VCaP (cell line): Measurements from ENCODE around the gene MTTP.

Experiments used
- H3K27ac ChIP-seq: fragments of 450-650 bp; 2 replicates; pipeline ENCODE4 v1.5.1; 2017
- TF ChIP-seq, protein P1 (sequence below): fragments of 450-650 bp; conservative IDR thresholded peaks from 2 replicates; pipeline ENCODE4 v1.5.1; 2017; ENCODE audit warnings: mild to moderate bottlenecking, moderate library complexity

The MTTP gene

DNA sequence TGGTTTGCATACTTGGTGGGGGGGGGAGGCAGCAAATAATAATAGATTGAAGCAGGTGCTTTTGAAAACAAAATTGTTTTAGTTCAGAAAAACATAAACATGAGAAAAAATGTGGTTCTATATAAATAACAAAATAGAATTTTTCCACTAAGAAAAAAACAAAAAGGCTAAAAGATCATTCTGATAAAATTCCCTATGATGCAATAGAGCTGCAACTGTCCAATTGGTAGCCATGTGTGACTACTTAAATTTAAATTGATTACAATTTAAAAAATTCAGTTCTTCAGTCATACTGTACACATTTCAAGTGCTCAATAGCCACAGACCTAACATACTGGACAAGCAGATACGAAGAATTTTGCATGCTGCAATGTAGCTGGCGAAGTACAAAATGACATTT, 21.8 kb upstream of the MTTP start:
- TF ChIP-seq, protein P1, sequence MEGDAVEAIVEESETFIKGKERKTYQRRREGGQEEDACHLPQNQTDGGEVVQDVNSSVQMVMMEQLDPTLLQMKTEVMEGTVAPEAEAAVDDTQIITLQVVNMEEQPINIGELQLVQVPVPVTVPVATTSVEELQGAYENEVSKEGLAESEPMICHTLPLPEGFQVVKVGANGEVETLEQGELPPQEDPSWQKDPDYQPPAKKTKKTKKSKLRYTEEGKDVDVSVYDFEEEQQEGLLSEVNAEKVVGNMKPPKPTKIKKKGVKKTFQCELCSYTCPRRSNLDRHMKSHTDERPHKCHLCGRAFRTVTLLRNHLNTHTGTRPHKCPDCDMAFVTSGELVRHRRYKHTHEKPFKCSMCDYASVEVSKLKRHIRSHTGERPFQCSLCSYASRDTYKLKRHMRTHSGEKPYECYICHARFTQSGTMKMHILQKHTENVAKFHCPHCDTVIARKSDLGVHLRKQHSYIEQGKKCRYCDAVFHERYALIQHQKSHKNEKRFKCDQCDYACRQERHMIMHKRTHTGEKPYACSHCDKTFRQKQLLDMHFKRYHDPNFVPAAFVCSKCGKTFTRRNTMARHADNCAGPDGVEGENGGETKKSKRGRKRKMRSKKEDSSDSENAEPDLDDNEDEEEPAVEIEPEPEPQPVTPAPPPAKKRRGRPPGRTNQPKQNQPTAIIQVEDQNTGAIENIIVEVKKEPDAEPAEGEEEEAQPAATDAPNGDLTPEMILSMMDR, result no peak
- H3K27ac ChIP-seq, result no peak overlapping the region

DNA sequence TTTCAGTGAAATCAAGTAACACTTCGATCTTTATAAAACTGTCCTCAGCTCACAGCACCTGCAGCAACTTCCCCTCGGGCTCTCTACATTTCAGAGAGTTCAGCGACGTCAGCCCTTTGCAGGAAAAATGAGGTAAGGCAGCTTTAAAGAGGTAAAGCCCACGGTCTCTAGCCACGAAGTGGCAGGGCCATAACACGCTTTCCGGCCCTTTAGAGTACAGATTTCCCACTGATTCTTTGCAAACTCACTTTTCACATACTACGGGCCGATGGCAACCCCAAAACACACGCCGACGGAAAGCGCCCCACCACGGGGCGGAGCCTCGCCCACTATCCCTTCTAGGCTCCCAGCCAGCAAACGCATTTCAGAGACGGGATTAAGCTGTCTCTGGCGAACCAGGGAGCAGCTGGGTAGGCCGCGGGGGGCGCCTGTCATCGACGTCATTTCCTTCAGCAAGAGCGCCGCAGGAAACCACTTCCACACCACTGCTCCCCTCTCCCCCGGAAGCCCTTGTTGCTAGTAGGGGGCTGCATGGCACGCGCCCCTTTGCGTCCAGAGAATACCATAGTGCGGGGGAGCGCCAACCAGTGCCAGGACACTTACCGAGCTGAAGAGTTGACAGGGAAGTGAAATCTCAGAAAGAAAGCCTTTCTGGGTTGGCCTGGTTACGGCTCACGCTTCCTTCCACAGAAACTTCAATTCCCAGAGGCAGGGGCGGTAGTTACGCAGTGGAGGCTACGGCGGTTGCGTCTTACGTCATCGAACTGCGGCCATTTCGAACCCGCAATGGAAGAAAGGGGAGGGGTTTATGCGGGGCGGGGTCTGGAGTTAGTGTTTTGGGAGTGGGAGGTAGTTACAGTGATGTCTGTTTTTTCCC, 11.1 kb upstream of the MTTP start, which contains the start of gene TRMT10A:
Gene TRMT10A (minus strand): TSS at position 730 of the 877 bp plus-strand sequence. CDS start 4,701 bp downstream, outside the sequence.
- TF ChIP-seq, protein P1, result no peak
- peak within 1 kb of the TSS; percentile 87 for H3K27ac ChIP-seq

DNA sequence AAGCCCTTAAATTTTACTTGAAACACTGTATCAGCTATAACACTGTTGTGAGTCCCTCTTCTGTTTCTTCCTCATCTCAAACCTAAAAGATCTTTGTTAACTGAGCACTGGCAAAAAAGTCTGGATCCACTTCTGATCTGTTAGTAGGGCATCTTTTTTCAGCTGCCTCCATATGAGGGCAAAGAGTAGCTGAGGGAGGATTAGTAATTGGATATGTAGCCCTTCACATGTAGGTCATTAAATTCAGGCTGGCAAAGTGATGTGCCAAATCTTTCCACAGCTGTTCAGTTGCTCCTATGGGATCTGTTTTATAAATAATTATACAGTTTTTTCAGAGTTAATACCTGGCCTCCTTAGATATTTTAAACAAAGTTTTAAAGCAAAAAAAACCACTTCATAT, 9.7 kb upstream of the MTTP start:
- TF ChIP-seq, protein P1, result no peak
- no peak overlapping the region for H3K27ac ChIP-seq

DNA sequence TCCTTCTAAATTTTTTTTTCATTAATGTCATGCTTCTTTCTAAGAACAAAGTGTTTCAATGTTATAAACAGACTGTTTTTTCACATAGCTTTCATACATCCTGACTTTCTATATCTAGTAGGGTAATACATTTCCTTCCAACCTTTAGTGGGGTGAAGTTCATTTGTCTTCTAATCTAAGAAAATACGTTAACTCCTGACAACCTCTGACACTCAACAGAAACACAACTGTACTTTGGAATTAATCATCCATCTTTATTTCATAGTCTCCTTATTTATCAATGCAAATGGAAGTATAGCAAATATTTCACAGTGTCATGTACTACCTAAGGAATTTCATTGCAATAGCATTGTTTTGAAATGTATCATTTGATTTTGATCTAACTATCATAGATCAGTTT, 2.7 kb upstream of the MTTP start:
- TF ChIP-seq, protein P1, result no peak
- H3K27ac ChIP-seq, result no peak overlapping the region

DNA sequence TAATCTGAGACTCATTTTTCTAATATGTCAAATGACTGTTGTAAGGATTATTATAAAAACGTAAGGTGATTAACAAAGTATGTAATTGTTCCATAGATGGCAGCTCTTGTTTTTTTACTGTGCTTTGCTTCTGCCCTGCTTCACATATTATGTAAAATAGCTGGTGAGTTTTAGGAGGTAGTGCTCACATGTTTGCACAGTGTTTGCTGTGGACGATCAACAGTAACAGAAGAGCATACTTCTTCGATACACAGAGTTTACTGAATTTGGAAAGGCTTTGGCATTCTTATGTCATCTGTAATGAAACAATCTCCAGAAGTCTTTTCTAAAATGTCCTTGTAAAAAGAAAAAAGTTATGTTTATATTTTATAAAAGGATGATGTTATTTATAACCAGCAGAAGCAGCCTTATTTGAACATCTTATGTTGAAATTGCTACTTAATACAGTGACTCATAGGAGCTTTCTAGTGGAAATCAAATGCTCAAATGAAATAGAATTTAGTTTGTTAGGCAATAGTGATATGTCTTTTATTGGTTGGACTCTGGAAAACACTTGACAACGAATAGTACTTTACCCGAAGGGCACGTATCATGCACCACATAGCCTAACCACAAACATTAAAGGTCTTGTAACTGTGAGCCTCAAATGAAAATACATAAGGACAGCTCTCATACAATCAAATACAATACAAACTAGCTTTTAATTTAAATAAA, 1.9 kb upstream of the MTTP start:
- H3K27ac ChIP-seq, result no peak overlapping the region
- TF ChIP-seq, protein P1, result no peak

DNA sequence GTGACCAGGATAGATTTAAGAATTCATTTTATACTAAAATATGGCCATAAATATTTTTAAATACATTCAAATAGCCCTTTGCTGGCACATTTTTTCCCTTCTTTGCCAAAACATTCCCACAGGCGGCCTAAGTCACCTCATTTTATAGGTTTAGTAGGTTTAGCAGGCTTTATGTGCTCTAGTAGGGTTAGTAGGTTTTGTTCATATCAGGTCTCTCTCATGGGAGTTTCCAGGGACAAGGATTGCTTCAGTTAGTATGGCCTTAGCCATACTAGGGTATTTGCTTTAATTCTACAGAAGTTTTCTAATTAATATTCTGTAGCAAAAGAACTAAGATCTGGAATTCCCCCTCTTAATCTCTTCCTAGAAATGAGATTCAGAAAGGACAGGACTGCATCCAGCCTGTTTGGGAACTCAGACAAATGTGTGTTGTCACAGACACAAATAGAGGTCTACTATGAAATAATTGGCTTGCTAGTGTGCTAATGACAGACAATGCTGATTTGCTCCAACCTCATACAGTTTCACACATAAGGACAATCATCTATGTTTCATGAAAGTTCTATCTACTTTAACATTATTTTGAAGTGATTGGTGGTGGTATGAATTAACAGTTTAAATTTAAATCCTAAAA, 772 bp upstream of the MTTP start:
- TF ChIP-seq, protein P1, result no peak
- H3K27ac ChIP-seq, result no peak overlapping the region

DNA sequence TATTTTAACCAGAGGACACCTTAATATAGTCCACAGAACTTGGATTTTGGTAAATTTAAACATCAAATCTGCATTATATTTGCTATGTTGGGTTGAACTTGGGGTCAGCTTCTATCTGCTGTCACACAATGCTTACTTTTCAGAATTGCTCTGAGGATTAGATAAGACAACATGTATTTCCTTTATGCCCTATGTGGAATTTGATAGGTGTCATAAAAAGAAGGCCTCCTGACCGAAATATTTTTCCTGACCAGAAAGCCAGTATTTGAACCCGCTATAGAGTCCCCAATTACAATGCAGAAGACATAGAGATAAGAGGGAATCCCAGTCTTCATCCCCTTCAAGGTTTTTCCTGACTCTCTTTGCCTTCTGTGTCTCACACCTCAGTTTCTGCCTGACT, 4.1 kb downstream of the MTTP start:
- H3K27ac ChIP-seq, result no peak overlapping the region
- TF ChIP-seq, protein P1, result no peak
